Neural progenitor cell (in vitro differentiated cells): ENCODE measurements around the gene NRN1L.

Experiments
- EZH2phosphoT487 ChIP-seq: fragments of 200-600 bp; sonication (generic); IDR thresholded peaks from 2 replicates; pipeline ENCODE4 v1.6.1; 2017; ENCODE audit warnings: antibody characterized with exemption
- TF ChIP-seq, protein P1 (sequence below): fragments of 200-600 bp; sonication (generic); IDR thresholded peaks from 2 replicates; pipeline ENCODE4 v1.5.1; 2017; ENCODE audit warnings: antibody characterized with exemption, mild to moderate bottlenecking

DNA sequence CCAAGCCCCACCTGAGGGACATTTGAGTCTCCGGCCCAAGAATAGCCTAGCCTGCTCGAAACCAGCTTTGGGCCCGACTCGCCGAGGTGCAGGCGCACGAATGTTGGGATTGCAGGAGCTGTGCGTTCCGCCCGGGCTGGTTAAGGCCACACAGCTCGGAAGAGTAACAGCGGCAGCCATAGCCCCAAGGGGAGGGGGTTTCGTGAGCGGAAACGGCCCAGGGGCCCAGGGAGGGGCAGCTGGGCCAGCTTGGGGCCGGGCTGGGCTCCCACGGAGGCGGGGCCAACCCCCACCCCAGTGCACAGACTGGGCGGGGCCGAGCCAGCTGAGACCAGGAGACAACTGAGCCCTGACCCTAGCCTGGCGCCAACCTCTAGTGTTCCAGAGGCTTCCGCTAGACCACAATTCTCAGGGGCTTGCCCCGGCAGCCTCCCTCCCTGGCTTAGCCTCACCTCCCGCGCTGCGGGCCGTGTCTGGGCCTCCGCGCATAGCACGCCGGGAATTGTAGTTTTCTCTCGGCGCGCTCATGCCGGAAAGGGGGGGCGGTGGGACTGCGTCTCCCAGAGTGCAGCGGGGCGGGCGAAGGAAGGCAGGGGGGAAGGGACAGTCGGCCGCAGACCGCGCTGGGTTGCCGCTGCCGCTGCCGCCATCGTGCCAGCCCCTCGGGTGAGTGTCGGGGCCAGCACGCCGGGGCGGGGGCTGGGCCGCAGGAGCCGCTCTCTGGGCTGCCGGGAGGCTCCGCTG, 38.2 kb upstream of the NRN1L start, which contains the start of gene NUTF2:
- TF ChIP-seq, protein P1, sequence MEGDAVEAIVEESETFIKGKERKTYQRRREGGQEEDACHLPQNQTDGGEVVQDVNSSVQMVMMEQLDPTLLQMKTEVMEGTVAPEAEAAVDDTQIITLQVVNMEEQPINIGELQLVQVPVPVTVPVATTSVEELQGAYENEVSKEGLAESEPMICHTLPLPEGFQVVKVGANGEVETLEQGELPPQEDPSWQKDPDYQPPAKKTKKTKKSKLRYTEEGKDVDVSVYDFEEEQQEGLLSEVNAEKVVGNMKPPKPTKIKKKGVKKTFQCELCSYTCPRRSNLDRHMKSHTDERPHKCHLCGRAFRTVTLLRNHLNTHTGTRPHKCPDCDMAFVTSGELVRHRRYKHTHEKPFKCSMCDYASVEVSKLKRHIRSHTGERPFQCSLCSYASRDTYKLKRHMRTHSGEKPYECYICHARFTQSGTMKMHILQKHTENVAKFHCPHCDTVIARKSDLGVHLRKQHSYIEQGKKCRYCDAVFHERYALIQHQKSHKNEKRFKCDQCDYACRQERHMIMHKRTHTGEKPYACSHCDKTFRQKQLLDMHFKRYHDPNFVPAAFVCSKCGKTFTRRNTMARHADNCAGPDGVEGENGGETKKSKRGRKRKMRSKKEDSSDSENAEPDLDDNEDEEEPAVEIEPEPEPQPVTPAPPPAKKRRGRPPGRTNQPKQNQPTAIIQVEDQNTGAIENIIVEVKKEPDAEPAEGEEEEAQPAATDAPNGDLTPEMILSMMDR: no peak
- no peak for TF ChIP-seq EZH2phosphoT487
